Measurements from ENCODE around the gene GATAD2A. TPM values are rescaled to one million over a fixed set of nuclear protein-coding genes. Genes with fewer than 3 reads are reported as not detected.

The GATAD2A gene
- polyA plus RNA-seq, 1 experiment: 22.0 TPM

DNA sequence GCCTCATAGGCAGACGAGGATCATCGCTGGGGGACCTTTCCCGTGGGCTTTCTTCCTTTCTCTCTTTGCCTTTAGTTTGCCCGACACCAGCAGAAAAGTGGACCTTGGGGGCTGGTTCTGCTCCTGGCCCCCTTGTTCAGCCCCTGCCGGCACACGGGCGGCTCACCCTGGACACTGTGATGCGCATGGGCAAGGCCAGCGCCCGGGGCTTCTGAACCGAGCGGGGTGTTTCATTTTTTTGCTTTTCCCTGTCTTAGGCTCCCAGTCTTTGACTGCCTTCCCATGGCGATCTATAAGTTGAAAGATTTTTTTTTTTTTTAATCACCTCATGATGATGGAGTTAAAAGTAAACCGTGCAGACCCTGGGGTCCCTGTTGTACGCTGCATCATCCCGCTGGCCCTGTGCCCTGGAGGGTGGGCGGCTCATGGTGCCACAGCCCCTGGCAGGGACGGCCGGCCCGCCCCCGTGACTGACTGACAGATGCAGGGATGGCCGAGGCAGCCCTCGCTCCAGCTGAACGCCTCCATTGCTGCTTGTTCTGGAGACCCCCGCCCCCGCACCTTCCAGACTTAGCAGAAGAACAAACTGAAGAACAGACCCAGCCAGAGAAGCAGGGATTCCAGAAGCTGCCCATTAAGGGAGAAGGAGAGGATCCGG lies 100.3 kb downstream of the GATAD2A start:
- ChIA-PET POLR2A (no interaction called here), CTCF (no interaction called here)
- DNase-seq (ENCODE audit: low read depth, low spot score): no peak
- no peaks in the 10 kb centered on the region; the same call in 1 of the 2 replicates for H3K9me3 ChIP-seq (ENCODE audit: control insufficient read depth, insufficient read depth, low read length)
- H3K27ac ChIP-seq (ENCODE audit: low read depth, low read length): no peak overlapping the region
- H3K4me3 ChIP-seq (ENCODE audit: low read depth, low read length): no peak overlapping the region
- no peaks in the 10 kb centered on the region for H3K27me3 ChIP-seq (ENCODE audit: control insufficient read depth, insufficient read depth, low read length)
- TF ChIP-seq CTCF (IDR thresholded peaks at IDR 0.05; ENCODE audit: low read depth, low read length): no peak

DNA sequence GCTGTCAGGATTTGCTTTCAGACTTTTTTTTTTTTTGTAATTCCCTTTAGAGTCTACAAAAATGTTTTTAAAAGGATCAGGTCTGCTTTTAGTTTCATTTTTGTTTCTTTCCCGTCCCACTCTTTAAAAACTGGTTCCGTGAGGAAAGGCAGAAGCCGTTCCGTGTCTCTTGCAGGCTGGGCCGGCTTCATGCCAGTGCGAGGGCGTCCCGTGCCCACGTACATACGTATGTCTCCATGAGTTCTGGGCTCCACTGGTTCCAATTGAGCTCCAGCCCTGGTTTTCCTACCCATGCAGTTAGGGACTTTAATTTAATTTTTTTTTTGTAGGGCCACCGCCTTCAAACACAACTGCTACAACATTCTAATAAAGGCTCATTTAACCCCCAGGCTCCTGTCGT lies 101.1 kb downstream of the GATAD2A start:
- H3K9me3 ChIP-seq (ENCODE audit: control insufficient read depth, insufficient read depth, low read length): no peaks in the 10 kb centered on the region; the same call in 1 of the 2 replicates
- TF ChIP-seq CTCF (IDR thresholded peaks at IDR 0.05; ENCODE audit: low read depth, low read length): no peak
- no peak for DNase-seq (ENCODE audit: low read depth, low spot score)
- POLR2A ChIA-PET: no interaction called here
- H3K27ac ChIP-seq (ENCODE audit: low read depth, low read length): no peak overlapping the region
- no peaks in the 10 kb centered on the region for H3K27me3 ChIP-seq (ENCODE audit: control insufficient read depth, insufficient read depth, low read length)
- CTCF ChIA-PET: no interaction called here
- H3K4me3 ChIP-seq (ENCODE audit: low read depth, low read length): no peak overlapping the region

GRCh38 chr19:19507354-19507753 lies 101.9 kb downstream of the GATAD2A start:
- Histone ChIP-seq H3K27ac (ENCODE audit: low read depth, low read length) (no peak overlapping the region), H3K9me3 (ENCODE audit: control insufficient read depth, insufficient read depth, low read length) (no peaks in the 10 kb centered on the region; the same call in 1 of the 2 replicates), H3K4me3 (ENCODE audit: low read depth, low read length) (no peak overlapping the region), H3K27me3 (ENCODE audit: control insufficient read depth, insufficient read depth, low read length) (no peaks in the 10 kb centered on the region)
- POLR2A ChIA-PET: no interaction called here
- no peak for DNase-seq (ENCODE audit: low read depth, low spot score)
- TF ChIP-seq CTCF (IDR thresholded peaks at IDR 0.05; ENCODE audit: low read depth, low read length): no peak
- CTCF ChIA-PET: no interaction called here

DNA sequence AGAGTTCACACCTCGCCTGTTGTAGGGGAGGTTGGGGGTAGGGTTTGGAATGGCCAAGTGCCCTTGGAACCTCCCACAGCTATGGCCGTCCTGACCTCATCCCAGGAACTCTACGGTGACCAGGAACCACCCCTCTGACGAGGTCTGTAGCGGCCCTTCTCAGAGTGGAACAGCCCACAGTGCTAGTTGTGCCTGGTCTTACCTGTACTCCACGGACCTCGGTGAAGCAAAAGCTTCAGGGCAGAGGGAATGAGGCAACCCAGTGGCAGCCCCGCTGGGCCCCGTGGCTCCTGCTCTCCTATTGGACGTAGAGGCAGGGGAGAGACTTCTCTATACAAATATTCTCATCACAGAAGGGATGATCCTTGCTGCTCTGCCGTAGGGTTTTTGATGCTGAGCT lies 102.7 kb downstream of the GATAD2A start:
- ChIA-PET CTCF (interaction anchor here (0.9 kb wide), 1 partner anchor 18 kb away, joined by 3 read pairs; no protein-coding TSS in a partner anchor), POLR2A (no interaction called here)
- H3K4me3 ChIP-seq (ENCODE audit: low read depth, low read length): no peak overlapping the region

More for the DNA sequence above, 102.7 kb downstream of the GATAD2A start:
- no peaks in the 10 kb centered on the region; the same call in 1 of the 2 replicates for H3K9me3 ChIP-seq (ENCODE audit: control insufficient read depth, insufficient read depth, low read length)
- TF ChIP-seq CTCF (IDR thresholded peaks at IDR 0.05; ENCODE audit: low read depth, low read length): no peak
- DNase-seq (ENCODE audit: low read depth, low spot score): no peak
- H3K27me3 ChIP-seq (ENCODE audit: control insufficient read depth, insufficient read depth, low read length): no peaks in the 10 kb centered on the region
- no peak overlapping the region for H3K27ac ChIP-seq (ENCODE audit: low read depth, low read length)

Data from AG04450 (cell line).